NCI-H510A treated with DMSO at 0.1 percent for 48 hours (cell line): ENCODE measurements around the gene GIGYF1.
"Not testable (repeated sequence)": the region's sequence is repeated elsewhere in the genome, so short reads cannot be mapped to it uniquely, and the experiment has no call there.

ENCODE experiments used
- DNase-seq: peaks from one replicate; lab custom pipeline; 2025; lab: John Stamatoyannopoulos, UW

GIGYF1 gene

DNA sequence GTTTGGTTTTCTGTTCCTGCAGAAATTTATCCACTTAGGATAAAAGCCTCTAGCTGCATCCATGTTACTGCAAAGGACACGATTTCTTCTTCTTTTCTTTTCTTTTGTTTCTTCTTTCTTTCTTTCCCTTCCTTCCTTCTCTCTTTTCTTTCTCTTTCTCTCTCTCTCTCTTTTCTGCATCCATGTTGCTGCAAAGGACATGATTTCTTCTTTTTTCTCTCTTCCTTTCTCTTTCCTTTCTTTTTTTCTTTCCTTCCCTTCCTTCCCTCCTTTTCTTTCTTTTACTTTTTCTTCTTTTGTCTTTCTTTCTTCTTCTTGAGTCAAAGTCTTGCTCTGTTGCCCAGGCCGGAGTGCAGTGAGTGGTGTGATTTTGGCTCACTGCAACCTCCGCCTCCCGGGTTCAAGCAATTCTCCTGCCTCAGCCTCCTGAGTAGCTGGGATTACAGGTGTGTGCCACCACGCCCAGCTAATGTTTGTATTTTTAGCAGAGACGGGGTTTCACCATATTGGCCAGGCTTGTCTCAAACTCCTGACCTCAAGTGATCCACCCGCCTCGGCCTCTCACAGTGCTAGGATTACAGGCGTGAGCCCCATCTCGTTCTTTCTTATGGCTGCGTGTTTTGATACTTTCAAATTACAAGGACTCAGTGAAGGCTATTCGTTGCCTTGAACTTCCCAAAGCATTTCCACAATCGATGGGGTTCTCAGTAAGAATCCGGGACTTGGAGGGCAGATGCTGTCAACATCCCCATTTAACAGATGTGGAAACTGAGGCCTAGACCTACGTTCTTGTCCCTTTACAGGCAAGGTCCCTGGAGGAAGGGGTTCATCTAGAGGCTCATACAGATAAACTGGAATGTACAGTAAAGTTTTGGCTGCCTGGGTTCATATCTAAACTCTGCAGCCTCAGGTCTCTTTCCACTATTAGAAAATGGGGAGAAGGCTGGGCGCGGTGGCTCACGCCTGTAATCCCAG lies 22.4 kb downstream of the GIGYF1 start:
- no peak for DNase-seq

DNA sequence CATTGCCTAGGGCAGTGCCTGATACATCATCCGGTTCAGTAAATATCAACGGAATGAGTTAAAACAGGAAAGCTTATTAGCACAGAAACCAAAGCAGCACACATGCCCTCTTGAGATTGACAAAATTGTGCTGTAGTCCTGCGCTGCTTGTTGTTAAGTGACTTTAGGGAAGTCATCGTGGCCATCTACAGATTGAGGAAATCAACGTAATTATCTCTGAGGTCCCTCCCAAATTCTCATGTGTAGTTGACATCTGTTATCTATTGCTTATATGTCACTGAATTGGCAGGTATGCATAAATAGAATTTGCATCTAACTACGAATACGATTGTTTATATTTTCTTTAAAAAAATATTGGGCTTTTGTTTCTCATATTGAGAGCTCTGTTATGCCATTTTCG lies 24.0 kb downstream of the GIGYF1 start:
- no peak for DNase-seq

DNA sequence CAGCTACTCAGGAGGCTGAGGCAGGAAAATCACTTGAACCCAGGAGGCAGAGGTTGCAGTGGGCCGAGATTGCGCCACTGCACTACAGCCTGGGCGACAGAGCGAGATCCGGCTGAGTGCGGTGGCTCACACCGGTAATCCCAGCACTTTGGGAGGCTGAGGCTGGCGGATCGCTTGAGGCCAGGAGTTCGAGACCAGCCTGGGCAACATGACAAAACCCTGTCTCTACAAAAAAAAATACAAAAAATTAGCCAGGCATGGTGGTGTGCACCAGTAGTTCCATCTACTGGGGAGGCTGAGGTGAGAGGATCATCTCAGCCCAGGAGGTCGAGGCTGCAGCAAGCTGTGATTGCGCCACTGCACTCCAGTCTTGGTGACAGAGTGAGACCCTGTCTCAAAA lies 24.9 kb downstream of the GIGYF1 start:
- not testable (repeated sequence) for DNase-seq

DNA sequence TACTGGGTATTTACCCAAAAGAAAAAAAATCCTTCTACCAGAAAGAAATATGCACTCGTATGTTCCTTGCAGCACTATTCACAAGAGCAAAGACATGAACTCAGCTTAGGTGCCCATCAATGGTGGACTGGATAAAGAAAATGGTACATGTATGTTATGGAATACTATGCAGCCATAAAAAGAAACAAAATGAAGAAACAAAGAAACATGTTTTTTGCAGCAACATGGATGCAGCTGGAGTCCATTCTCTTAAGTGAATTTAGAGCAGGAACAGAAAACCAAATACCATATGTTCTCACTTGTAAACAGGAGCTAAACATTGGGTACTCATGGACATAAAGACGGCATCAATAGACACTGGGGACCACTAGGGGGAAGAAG lies 26.0 kb downstream of the GIGYF1 start:
- no peak for DNase-seq

DNA sequence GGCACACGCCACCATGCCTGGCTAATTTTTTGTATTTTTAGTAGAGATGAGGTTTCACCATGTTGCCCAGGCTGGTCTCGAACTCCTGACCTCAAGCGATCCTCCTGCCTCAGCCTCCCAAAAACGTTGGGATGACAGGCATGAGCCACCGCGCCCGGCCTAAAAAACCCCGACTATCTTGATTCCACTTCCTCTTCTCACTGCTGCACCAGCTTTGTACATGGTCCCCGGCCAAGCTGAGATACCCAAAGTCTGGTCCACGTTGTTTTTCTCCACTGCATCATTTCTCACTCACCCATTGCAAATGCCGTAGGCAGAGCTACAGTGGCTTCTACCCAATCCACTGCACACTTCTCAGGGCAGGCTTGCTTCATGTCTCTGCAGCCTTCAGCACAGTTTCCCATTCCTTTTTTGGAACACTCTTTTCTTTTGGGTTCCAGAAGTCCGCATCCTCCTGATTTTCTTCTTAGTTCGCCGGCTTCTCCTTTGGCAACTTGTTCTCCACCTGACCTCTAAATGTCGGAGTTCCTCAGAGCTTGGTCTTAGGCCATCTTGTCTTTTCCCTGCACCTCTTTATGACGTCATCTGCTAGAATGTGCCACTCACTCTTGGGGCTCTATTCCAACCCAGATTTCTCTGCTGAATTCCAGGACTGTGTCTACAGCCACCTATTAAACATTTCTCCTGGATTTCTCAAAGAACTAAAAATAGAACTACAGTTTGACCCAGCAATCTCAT lies 26.6 kb downstream of the GIGYF1 start:
- DNase-seq: no peak

DNA sequence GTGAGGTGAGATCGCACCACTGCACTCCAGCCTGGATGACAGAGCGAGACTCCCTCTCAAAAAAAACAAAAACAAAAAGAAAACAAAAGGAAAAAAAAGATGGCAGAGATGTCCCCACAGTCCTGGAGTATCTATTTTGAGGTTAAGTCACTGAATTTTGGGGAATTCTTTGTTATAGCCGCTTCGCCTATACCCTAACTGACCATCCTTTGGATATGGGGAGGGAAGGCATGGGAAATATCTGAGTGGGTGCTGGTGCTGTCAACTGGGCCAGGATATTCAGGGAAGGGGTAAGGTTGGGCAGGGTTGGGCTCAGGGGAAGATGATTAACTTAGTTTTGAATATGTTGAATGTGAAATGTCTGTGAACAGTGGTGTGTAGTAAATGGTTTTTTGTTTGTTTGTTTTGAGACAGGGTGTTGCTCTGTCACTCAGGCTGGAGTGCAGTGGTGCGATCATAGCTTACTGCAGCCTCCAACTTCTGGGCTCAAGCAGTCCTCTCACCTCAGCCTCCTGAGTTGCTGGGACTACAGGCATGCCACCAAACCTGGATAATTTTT lies 28.8 kb downstream of the GIGYF1 start:
- no peak for DNase-seq

DNA sequence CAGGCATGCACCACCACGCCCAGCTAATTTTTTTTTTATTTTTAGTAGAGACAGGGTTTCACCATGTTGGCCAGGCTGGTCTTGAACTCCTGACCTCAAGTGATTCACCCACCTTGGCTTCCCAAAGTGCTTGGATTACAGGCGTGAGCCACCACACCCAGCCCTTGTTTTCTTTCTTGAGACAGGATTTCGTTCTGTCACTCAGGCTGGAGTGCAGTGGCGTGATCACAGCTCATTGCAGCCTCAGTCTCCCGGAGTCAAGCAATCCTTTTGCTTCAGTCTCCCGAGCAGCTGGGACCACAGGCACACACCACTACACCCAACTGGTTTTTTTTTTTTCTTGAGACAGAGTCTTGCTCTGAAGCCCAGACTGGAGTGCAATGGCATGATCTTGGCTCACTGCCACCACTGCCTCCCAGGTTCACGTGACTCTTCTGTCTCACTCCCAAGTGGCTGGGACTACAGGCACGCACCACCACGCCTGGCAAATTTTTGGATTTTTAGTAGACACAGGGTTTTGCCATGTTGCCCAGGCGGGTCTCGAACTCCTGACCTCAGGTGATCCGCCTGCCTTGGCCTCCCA lies 31.8 kb downstream of the GIGYF1 start:
- not testable (repeated sequence) for DNase-seq

DNA sequence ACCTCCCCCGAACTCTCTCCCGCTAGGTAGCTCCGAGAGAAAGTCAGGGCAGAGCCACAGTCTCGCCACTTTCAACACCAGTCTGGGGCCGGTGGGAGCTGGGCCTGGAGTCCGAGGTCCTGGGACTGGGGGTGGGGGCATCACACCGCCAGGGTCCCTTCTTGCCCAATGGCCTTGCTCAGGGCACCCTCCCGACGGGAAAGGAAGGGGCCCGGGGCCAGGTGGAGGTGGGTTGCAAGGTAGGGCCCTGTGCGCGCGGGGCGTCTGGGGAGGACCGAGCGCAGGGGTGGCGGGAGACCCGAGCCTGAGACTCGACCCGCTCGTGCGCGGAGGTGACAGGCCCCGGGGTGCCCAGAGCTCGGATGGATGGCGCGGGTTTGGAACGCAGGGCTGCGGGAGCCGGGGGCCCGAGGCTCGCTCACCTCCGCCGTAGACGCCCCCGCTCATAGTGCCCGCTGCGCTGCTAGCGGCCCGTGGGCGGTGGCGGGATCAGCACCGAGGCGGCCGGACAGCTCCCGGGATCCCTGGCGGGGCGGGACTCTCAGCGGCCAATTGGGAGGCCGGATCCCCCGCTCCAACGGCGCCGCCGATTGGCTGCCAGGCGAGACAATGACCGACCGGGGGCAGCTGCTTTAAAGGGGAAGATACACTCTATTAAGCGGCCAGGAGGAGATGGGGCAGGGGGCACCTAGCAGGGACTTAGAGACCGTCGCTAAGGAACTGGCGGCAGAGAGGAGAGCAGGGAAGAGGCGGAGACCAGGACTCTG lies 38.0 kb downstream of the GIGYF1 start, which contains the start of gene ACTL6B:
Gene ACTL6B, minus strand, starts transcription at position 541 of the 767 bp plus-strand sequence. Its CDS starts 94 bp downstream, at position 447.
- peak; percentile 52 for DNase-seq

DNA sequence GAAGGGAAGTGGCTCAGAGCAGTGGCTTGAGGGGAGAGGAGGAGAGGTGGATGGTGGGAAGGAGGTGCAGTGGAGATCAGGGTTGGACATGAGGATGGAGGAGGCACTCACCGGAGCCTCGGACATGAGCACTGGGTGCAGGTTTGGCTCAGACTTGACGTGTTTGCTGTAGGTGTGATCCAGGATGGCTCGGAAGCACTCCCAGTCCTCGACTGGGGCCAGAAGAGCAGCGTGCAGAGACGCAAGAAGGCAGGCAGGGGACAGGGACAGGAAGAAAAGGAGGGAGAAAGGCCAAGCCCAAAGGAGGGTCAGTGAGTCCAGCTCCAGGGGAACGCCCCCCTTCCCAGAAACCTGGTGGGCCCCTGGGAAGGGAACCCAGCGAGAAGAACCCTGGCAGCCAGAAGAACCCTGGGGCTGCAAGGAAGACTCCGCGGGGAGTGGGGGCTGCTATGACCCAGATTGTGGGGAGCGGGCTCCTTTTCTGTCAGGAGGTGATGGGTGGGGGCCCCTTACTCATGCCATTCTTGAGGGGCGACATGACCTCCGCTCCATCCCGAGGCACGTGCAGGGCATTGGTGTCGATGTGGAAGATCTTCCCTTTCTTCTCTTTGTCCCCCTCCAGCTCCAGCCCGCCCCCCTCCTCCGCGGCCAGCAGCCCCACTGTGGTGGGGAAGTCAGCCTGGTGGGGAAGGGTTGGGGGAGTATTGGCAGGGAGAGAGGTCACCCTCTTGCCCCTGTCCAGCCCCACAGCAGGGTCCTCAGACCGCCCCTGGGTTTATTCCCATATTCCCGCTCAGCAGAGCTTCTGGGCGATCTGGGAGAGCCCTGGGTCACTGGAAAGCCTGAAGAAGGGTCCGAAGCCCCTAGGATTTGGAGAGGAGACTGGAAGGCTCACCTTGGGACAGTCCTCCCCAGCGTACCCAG lies 38.9 kb downstream of the GIGYF1 start:
- no peak for DNase-seq

DNA sequence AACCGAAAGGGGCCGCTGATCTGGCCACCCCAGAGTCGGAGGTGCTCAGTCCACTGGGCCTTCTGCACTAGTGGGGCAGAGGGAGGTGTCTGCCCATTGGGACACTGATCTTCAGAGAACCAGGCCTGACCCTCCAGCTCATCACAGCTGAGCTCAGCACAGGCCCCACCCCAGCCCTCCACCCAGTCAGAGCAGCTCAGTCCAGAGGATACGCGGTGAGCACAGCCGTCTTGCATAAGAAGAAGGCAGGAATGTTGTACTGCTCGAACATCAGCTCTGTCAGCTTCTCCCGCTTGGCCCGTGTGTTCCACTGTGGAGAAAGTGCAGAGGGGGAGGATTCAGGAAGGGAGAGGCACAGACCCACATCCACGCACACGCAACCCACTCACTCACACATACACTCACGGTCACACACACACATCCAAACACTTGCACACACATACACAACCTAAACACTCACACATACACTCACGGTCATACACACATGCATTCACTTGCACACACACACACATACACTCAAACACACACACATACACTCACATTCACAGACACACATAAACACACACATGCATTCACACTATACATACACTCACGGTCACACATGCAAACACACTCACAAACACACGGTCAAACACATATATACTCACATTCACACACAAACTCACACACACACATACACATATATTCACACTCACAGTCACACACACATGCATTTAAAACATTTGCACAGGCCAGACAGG lies 44.1 kb downstream of the GIGYF1 start:
- no peak for DNase-seq

DNA sequence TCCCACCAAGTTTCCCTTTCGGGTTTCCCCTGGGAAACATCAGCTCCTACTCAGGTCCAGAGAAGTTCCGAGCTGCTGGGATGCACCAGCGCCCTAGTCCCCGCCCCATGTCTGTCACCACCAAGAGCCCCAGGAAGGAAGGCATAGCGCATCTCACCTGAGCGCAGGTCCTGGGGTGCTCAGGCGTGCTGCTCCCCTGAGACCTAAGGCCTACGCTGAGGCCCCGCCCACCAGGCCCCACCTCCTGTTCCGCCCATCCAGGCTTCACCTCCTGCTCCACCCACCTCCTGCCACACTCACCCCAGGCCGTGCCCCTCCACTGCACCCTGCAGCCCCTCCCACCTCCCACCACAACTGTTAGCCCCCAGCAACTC lies 51.5 kb downstream of the GIGYF1 start:
- no peak for DNase-seq

DNA sequence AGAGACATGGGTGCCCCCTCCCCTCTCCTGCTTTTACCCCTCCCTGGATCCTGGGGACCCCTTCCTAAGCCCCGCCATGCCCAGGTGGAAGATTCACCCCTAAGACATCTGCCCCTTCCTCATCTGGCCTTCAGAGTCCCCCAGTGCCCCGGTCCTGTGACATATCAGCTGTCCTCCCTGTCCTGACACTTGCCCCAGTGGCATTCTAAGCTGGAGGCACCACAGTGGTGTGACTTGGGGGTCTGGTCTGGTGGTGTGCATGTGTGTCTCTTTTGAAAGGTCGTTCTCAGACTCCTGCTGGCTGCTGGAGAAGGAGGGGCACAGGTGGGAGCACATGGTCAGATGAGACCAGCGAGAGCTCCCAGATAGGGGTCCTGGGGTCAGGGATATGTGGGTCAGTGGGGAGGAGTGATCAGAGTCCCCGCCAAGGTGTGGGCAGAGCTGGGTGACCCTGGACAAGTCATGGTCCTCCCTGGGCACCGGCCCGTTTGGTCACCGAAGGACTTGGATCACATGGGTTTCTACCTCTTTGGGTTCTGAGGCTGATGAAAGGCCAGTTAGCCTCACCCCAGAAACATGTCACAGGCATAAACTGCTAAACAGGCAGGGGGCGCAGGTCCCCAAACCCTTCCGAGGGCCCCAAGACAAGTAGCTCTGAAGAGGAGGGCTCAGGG lies 52.1 kb downstream of the GIGYF1 start:
- no peak for DNase-seq

DNA sequence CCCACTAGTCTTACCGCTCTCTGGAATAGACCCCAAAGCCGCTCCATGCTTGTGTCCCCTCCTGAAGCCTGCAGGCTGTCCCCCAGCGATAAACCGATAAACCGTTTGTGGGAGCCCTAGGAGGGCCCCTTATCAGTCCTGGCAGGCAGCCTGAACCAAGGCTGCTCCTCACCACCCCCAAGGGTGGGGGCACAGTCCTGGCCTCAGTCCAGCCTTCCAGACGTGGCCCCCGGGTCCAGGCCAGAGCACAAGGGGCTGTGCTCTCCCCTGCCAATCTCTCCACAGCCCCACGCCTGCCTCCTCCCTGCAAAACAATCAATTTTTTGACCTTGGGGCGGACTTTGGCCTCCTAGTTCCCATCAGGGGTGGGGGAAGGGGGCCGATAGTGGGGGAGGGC lies 52.6 kb downstream of the GIGYF1 start, which contains the start of gene TFR2:
Gene TFR2, minus strand, starts transcription at position 90 of the 397 bp plus-strand sequence. Its CDS starts 43 bp downstream, at position 47.
- no peak for DNase-seq

DNA sequence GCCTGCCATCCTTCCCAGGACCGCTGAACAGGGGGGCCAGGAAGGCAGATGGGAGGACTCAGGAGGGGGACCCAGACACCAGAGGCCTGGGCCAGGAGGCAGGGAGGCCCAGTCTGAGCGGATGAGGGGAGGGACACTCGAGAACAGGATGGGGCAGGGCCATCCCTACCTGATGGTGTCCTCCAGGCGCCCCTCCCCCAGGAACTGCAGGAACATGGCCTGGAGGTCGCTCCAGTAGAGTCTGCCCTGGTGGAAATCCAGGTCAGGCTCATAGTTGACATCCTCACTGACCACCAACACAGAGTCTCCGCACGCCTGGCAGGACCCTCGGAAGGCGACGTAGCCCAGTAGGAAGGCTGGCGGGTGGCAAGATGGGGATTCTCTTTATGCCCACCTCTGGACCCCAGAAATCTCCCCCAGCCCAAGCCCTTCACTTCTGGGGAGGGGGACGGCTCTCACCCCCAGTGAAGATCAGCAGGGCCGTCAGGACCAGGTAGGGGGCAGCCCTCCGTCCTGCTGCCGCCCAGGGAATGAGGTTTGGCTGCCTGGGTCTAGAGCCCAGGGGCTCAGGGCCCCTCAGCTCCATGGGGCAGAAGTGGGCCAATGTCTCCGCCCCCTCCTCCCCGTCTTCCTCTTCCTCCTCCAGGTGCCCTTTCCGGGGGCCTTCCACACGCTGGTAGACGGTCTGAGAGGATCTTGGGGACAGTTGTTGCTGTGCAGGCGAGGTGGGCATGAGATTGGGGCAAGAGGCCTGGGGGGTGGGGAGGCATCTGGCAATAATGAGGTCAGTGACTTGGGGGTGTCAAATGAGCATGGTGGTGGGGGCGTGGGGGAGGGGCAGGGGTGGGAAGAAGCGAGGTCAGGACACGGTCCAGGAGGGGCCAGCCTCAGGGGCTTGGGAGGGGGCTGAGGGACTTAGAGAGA lies 53.3 kb downstream of the GIGYF1 start:
- DNase-seq: no peak

DNA sequence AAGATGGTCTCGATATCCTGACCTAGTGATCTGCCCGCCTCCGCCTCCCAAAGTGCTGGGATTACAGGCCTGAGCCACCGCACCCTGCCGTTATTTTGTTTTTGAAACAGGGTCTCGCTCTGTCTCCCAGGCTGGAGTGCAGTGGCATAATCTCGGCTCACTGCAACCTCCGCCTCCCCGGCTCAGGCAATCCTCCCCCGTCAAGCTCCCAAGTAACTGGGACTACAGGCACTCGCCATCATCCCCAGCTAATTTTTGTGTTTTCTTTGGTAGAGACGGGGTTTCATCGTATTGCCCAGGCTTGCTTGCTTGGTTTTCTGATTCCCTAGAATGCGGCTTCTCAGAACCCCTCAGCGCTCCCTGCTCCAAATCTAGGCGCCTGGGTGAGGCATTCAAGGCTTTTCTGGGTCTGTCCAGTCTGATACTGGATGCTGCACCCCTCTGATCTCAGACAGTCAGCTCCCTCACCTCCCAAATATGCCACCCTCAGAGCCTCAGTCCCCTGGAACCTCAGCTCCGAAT lies 54.0 kb downstream of the GIGYF1 start:
- DNase-seq: no peak

DNA sequence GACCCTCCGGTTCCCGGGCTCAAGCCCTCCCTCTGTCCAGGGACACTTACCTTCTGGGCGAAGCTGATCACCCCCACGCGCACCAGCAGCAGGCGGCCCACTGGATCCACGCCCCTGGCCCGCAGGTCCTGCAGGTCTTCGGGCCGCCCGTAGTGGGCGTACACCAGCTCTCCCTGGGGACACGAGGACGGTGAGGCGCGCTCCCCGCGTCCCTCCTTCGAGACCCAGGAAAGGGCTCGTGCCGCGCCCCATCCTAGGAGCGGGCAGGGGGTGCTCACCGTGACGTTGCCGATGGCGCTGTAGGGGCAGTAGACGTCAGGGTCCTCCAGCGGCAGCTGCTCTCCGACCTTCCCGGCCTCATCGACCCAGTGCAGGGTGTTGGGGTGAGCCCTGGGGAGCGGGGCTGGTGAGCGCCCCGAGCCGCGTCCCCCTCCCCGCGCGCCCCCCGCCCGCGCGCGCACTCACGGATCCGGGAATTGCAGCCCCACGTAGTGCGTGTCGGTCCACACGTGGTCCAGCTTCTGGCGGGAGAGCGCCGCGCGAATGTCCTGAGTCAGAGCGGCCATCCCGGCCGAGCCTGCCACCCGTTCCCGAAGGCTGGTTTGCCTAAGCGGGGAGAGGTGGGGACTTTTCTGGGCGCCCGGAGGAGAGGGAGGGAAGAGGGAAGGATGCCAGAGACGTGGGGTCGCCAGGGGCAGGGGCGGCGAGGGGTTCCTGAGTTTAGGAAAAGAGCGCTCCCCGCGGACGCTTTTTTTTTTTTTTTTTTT lies 60.9 kb downstream of the GIGYF1 start:
- no peak for DNase-seq

DNA sequence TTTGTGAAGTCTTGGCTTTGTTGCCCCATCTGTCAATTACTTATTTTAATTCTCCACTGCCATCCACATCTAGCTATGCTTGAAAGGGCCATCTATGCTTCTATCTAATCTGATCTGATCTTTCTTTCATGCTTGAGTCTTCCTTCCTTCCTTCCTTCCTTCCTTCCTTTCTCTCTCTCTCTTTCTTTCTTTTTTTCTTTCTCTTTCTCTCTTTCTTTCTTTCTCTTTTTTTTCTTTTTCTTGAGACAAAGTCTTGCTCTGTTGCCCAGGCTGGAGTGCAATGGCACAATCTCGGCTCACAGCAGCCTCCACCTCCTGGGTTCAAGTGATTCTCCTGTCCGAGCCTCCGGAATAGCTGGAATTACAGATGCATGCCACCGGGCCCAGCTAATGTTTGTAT lies 64.0 kb downstream of the GIGYF1 start:
- no peak for DNase-seq
